DND-41 (cell line): ENCODE results near the gene METAP1D.

Experiments
- ATAC-seq: fragments of 200-7000 bp; cut with Tn5 transposase; 3 replicates; pipeline ENCODE4 v1.9.1; 2021; ENCODE audit warnings: low read depth; ENCODE audit not compliant: insufficient read depth
- DNase-seq: peaks from one replicate; pipeline ENCODE4 v3.0.0-alpha.2; 2020
- H2AFZ ChIP-seq: 2 replicates; pipeline ENCODE4 v1.6.0; 2012; ENCODE audit warnings: low read depth, low read length
- H3K27ac ChIP-seq: 2 replicates; pipeline ENCODE4 v1.5.1; 2012; ENCODE audit warnings: low read length, inconsistent platforms
- H3K27me3 ChIP-seq: fragments of 200-600 bp; sonication (generic); 2 replicates; pipeline ENCODE4 v1.6.0; 2012; ENCODE audit warnings: low read length, mild to moderate bottlenecking, inconsistent platforms; ENCODE audit not compliant: insufficient read depth, poor library complexity
- H3K36me3 ChIP-seq: 2 replicates; pipeline ENCODE4 v1.5.1; 2012; ENCODE audit warnings: low read length, inconsistent platforms; ENCODE audit not compliant: insufficient read depth
- H3K4me1 ChIP-seq: 2 replicates; pipeline ENCODE4 v1.5.1; 2012; ENCODE audit warnings: mild to moderate bottlenecking, low read length; ENCODE audit not compliant: insufficient read depth
- H3K4me2 ChIP-seq: 2 replicates; pipeline ENCODE4 v1.6.0; 2012; ENCODE audit warnings: mild to moderate bottlenecking, moderate library complexity, low read length, inconsistent platforms; ENCODE audit not compliant: insufficient read depth
- H3K4me3 ChIP-seq, 2 experiments: fragments of 200-600 bp in 1 of 2; shearing (Covaris generic) in 1 of 2; 2 replicates each; pipeline ENCODE4 v1.5.1; 2012 to 2016; ENCODE audit warnings: inconsistent platforms in 2 of 2, low read length in 2 of 2, mild to moderate bottlenecking in 2 of 2, low read depth in 1 of 2, moderate library complexity in 1 of 2
- H3K79me2 ChIP-seq: 2 replicates; pipeline ENCODE4 v1.6.0; 2012; ENCODE audit warnings: low read length, inconsistent platforms; ENCODE audit not compliant: insufficient read depth
- H3K9ac ChIP-seq: 2 replicates; pipeline ENCODE4 v1.6.0; 2012; ENCODE audit warnings: low read depth, mild to moderate bottlenecking, inconsistent platforms, low read length, moderate library complexity
- H3K9me3 ChIP-seq: 2 replicates; pipeline ENCODE4 v1.5.1; 2012; ENCODE audit warnings: low read length, moderate library complexity, mild to moderate bottlenecking, inconsistent platforms; ENCODE audit not compliant: insufficient read depth, severe bottlenecking
- H4K20me1 ChIP-seq: 2 replicates; pipeline ENCODE4 v1.6.0; 2012; ENCODE audit warnings: low read length; ENCODE audit not compliant: insufficient read depth
- EZH2 ChIP-seq: IDR thresholded peaks from 3 replicates; pipeline ENCODE4 v1.6.1; 2012; ENCODE audit warnings: borderline replicate concordance, low read depth, mild to moderate bottlenecking, moderate library complexity, low read length, inconsistent platforms; ENCODE audit not compliant: severe bottlenecking
- TF ChIP-seq, protein P1 (sequence below): IDR thresholded peaks from 2 replicates; pipeline ENCODE4 v1.5.1; 2012; ENCODE audit warnings: borderline replicate concordance, low read length, moderate library complexity, mild to moderate bottlenecking; ENCODE audit not compliant: poor library complexity, severe bottlenecking; ENCODE audit errors: extremely low read depth

METAP1D gene

GRCh38 chr2:172128484-172128883 is 128.7 kb downstream of the METAP1D start:
- TF ChIP-seq, protein P1, sequence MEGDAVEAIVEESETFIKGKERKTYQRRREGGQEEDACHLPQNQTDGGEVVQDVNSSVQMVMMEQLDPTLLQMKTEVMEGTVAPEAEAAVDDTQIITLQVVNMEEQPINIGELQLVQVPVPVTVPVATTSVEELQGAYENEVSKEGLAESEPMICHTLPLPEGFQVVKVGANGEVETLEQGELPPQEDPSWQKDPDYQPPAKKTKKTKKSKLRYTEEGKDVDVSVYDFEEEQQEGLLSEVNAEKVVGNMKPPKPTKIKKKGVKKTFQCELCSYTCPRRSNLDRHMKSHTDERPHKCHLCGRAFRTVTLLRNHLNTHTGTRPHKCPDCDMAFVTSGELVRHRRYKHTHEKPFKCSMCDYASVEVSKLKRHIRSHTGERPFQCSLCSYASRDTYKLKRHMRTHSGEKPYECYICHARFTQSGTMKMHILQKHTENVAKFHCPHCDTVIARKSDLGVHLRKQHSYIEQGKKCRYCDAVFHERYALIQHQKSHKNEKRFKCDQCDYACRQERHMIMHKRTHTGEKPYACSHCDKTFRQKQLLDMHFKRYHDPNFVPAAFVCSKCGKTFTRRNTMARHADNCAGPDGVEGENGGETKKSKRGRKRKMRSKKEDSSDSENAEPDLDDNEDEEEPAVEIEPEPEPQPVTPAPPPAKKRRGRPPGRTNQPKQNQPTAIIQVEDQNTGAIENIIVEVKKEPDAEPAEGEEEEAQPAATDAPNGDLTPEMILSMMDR = no peak
- TF ChIP-seq EZH2 = no peak
- no peak for ATAC-seq
- Histone ChIP-seq H3K4me2 (no peak overlapping the region), H3K4me3 (no peak overlapping the region), H3K27ac (no peak overlapping the region), H3K36me3 (no peaks in the 10 kb centered on the region), H3K27me3 (no peaks in the 10 kb centered on the region), H3K4me1 (no peaks in the 10 kb centered on the region), H3K79me2 (no peaks in the 10 kb centered on the region), H2AFZ (no peak overlapping the region), H3K9ac (no peak overlapping the region), H3K9me3 (no peaks in the 10 kb centered on the region), H4K20me1 (no peaks in the 10 kb centered on the region)
- DNase-seq = no peak

GRCh38 chr2:172129404-172129803 is 129.7 kb downstream of the METAP1D start:
- Histone ChIP-seq H4K20me1 (no peaks in the 10 kb centered on the region), H3K79me2 (no peaks in the 10 kb centered on the region), H3K4me2 (no peak overlapping the region), H3K27ac (no peak overlapping the region), H3K4me3 (no peak overlapping the region), H3K9ac (no peak overlapping the region), H2AFZ (no peak overlapping the region), H3K4me1 (no peaks in the 10 kb centered on the region), H3K36me3 (no peaks in the 10 kb centered on the region), H3K9me3 (no peaks in the 10 kb centered on the region), H3K27me3 (no peaks in the 10 kb centered on the region)
- DNase-seq = no peak
- ATAC-seq = no peak
- TF ChIP-seq EZH2 = no peak
